ENCODE results near the gene ADAMTSL3. TPM values are rescaled to one million over a fixed set of nuclear protein-coding genes. Genes with fewer than 3 reads are reported as not detected.

The ADAMTSL3 gene
- total RNA-seq, 1 experiment from 2014 or later, result 1.8 TPM

- TF ChIP-seq CDX4 (CRISPR knock-in tag; IDR thresholded peaks at IDR 0.05; ENCODE audit: borderline replicate concordance) (no peak), SP1 (CRISPR knock-in tag; conservative IDR thresholded peaks at IDR 0.05) (no peak), NR1H2 (CRISPR knock-in tag; IDR thresholded peaks at IDR 0.05) (no peak), ARID4B (CRISPR knock-in tag; IDR thresholded peaks at IDR 0.05; ENCODE audit: borderline replicate concordance) (no peak), ETV6 (CRISPR knock-in tag; IDR thresholded peaks at IDR 0.05) (no peak), ATF1 (CRISPR knock-in tag; IDR thresholded peaks at IDR 0.05) (no peak), OVOL2 (CRISPR knock-in tag; IDR thresholded peaks at IDR 0.05; ENCODE audit: borderline replicate concordance) (no peak), USF2 (CRISPR knock-in tag; IDR thresholded peaks at IDR 0.05) (no peak), GABPB1 (CRISPR knock-in tag; IDR thresholded peaks at IDR 0.05) (no peak), FOXJ3 (CRISPR knock-in tag; IDR thresholded peaks at IDR 0.05; ENCODE audit: borderline replicate concordance) (no peak), CBFB (CRISPR knock-in tag; IDR thresholded peaks at IDR 0.05; ENCODE audit: low read depth) (no peak), ATF6 (CRISPR knock-in tag; IDR thresholded peaks at IDR 0.05) (no peak), SMAD3 (CRISPR knock-in tag; IDR thresholded peaks at IDR 0.05; ENCODE audit: borderline replicate concordance) (no peak), HMGXB4 (CRISPR knock-in tag; IDR thresholded peaks at IDR 0.05) (no peak)
- TF ChIP-seq, protein P1, sequence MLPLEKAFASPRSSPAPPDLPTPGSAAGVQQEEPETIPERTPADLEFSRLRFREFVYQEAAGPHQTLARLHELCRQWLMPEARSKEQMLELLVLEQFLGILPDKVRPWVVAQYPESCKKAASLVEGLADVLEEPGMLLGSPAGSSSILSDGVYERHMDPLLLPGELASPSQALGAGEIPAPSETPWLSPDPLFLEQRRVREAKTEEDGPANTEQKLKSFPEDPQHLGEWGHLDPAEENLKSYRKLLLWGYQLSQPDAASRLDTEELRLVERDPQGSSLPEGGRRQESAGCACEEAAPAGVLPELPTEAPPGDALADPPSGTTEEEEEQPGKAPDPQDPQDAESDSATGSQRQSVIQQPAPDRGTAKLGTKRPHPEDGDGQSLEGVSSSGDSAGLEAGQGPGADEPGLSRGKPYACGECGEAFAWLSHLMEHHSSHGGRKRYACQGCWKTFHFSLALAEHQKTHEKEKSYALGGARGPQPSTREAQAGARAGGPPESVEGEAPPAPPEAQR (CRISPR knock-in tag; IDR thresholded peaks at IDR 0.05), result no peak
These were observed 250.5 kb downstream of the ADAMTSL3 start (continued) for GRCh38 chr15:83904107-83905040.
